ENCODE measurements around the gene CETN2.
"Not testable (repeated sequence)": the region's sequence is repeated elsewhere in the genome, so short reads cannot be mapped to it uniquely, and the experiment has no call there.

Gene CETN2

DNA sequence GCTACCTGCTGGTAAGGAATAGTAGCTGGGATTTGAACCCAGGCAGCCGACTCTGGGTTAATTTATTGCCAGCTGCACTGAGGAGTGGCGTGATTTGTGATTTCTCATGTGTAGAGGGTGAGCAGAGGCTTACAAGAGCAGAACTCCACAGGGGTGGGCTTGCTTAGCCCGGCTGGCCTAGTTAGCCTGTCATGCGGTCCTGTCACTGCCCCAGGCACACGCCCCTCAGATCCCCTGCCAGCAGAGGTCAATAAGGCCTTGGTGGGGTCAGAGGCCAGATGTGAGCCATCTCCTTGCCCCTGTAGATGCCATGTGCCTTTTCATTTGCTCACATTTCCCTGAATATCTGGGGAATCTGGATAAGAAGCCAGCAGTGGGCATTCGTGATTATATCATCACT, 13.7 kb upstream of the CETN2 start:
- H3K36me3 ChIP-seq (ENCODE audit: control insufficient read depth in 2 of 2, insufficient read depth in 1 of 2, low read length in 2 of 2): peaks cover 5 to 17% of the 10 kb centered on the region in 2 experiments; a peak in 2 of 3 replicates
- no peaks in the 10 kb centered on the region for H3K9me3 ChIP-seq (ENCODE audit: control insufficient read depth, insufficient read depth, low read depth, low read length)
- ChIA-PET CTCF (interaction anchor here (1.5 kb wide), 1 partner anchor 23 kb away, joined by 6 read pairs; no protein-coding TSS in a partner anchor), POLR2A (interaction anchor here (0.6 kb wide), 1 partner anchor 13 kb away, joined by 4 read pairs; the partner anchor contains the start of genes CETN2 and NSDHL)
- H3K4me3 ChIP-seq (ENCODE audit: low read depth, low read length): no peak overlapping the region
- no peak for TF ChIP-seq ZFP41 (tag by site-specific recombination; IDR thresholded peaks at IDR 0.05; ENCODE audit: borderline replicate concordance)
- no peak for TF ChIP-seq ZNF621 (tag by site-specific recombination; IDR thresholded peaks at IDR 0.05)
- no peak for TF ChIP-seq GLIS2 (tag by site-specific recombination; IDR thresholded peaks at IDR 0.05)
- TF ChIP-seq ZNF112 (tag by site-specific recombination; IDR thresholded peaks at IDR 0.05): no peak
- no peak for TF ChIP-seq KLF10 (tag by site-specific recombination; IDR thresholded peaks at IDR 0.05)
- no peak overlapping the region for H3K27ac ChIP-seq (ENCODE audit: extremely low read depth, low read depth, low read length)
- H3K4me1 ChIP-seq (ENCODE audit: control insufficient read depth, insufficient read depth, low read length): no peaks in the 10 kb centered on the region

DNA sequence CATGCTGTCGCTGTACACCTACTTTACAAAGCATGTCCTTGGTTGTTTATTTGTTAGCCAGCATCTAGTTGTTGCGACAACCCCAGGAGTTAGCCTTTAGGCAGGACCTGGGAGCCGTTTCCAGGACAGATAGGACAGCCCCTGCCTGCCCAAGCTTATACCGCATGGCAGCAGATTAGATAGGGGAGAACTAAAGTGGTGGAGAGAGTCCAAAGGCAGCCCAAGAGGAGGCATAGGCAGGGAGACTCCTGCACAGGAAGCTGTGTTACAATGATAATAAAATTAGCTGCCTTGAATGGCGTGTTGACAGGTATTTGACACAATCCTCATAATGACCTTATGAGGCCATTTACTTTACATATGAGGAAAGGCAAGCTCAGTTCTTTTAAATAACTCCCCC, 13.3 kb upstream of the CETN2 start:
- H3K9me3 ChIP-seq (ENCODE audit: control insufficient read depth, insufficient read depth, low read depth, low read length): no peaks in the 10 kb centered on the region
- H3K27ac ChIP-seq (ENCODE audit: extremely low read depth, low read depth, low read length): no peak overlapping the region
- peaks cover 2 to 15% of the 10 kb centered on the region in 2 experiments; a peak in 2 of 3 replicates for H3K36me3 ChIP-seq (ENCODE audit: control insufficient read depth in 2 of 2, insufficient read depth in 1 of 2, low read length in 2 of 2)
- ChIA-PET CTCF (interaction anchor here (1.5 kb wide), 1 partner anchor 23 kb away, joined by 6 read pairs; no protein-coding TSS in a partner anchor), POLR2A (interaction anchor here (0.6 kb wide), 1 partner anchor 13 kb away, joined by 4 read pairs; the partner anchor contains the start of genes CETN2 and NSDHL)
- no peaks in the 10 kb centered on the region for H3K4me1 ChIP-seq (ENCODE audit: control insufficient read depth, insufficient read depth, low read length)
- no peak overlapping the region for H3K4me3 ChIP-seq (ENCODE audit: low read depth, low read length)
- TF ChIP-seq, protein P1, sequence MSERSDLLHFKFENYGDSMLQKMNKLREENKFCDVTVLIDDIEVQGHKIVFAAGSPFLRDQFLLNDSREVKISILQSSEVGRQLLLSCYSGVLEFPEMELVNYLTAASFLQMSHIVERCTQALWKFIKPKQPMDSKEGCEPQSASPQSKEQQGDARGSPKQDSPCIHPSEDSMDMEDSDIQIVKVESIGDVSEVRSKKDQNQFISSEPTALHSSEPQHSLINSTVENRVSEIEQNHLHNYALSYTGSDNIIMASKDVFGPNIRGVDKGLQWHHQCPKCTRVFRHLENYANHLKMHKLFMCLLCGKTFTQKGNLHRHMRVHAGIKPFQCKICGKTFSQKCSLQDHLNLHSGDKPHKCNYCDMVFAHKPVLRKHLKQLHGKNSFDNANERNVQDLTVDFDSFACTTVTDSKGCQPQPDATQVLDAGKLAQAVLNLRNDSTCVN (tag by site-specific recombination; optimal IDR thresholded peaks at IDR 0.05): no peak
- TF ChIP-seq OSR2 (tag by site-specific recombination; IDR thresholded peaks at IDR 0.05): peak; percentile 52

DNA sequence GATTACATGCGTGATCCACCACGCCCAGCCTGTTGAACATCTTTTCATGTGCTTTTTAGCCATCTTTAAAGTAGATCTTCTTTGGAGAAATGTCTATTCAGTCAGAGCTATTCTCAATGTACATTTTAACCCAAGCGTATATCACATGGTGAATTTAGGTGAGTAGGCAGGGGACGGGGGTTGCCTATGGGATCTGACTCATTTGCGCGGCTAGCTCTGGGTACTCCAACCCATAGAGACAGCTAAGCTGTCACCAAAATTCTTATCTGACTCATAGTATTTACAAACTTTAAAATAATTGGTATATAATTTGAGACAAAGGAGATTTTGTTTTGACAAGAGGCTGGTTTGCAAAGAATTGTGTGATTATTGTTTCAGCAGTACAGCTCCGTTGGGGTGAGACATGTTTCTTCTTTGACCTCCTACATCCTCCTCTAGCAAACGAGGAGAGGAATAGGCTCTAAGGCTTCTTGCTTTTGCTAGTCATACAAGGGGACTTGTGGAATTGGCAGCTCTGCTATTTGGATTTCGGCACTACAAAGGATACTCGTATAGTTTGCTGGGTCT, 12.3 kb upstream of the CETN2 start:
- Histone ChIP-seq H3K9me3 (ENCODE audit: control insufficient read depth, insufficient read depth, low read depth, low read length) (no peaks in the 10 kb centered on the region), H3K4me3 (ENCODE audit: low read depth, low read length) (no peak overlapping the region), H3K4me1 (ENCODE audit: control insufficient read depth, insufficient read depth, low read length) (no peaks in the 10 kb centered on the region), H3K36me3 (ENCODE audit: control insufficient read depth in 2 of 2, insufficient read depth in 1 of 2, low read length in 2 of 2) (peaks cover 0 to 11% of the 10 kb centered on the region in 2 experiments; a peak in 2 of 3 replicates), H3K27ac (ENCODE audit: extremely low read depth, low read depth, low read length) (no peak overlapping the region)
- CTCF ChIA-PET: no interaction called here
- POLR2A ChIA-PET: no interaction called here
- TF ChIP-seq, protein P2, sequence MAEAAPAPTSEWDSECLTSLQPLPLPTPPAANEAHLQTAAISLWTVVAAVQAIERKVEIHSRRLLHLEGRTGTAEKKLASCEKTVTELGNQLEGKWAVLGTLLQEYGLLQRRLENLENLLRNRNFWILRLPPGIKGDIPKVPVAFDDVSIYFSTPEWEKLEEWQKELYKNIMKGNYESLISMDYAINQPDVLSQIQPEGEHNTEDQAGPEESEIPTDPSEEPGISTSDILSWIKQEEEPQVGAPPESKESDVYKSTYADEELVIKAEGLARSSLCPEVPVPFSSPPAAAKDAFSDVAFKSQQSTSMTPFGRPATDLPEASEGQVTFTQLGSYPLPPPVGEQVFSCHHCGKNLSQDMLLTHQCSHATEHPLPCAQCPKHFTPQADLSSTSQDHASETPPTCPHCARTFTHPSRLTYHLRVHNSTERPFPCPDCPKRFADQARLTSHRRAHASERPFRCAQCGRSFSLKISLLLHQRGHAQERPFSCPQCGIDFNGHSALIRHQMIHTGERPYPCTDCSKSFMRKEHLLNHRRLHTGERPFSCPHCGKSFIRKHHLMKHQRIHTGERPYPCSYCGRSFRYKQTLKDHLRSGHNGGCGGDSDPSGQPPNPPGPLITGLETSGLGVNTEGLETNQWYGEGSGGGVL (tag by site-specific recombination; IDR thresholded peaks at IDR 0.05): no peak
- TF ChIP-seq, protein P3, sequence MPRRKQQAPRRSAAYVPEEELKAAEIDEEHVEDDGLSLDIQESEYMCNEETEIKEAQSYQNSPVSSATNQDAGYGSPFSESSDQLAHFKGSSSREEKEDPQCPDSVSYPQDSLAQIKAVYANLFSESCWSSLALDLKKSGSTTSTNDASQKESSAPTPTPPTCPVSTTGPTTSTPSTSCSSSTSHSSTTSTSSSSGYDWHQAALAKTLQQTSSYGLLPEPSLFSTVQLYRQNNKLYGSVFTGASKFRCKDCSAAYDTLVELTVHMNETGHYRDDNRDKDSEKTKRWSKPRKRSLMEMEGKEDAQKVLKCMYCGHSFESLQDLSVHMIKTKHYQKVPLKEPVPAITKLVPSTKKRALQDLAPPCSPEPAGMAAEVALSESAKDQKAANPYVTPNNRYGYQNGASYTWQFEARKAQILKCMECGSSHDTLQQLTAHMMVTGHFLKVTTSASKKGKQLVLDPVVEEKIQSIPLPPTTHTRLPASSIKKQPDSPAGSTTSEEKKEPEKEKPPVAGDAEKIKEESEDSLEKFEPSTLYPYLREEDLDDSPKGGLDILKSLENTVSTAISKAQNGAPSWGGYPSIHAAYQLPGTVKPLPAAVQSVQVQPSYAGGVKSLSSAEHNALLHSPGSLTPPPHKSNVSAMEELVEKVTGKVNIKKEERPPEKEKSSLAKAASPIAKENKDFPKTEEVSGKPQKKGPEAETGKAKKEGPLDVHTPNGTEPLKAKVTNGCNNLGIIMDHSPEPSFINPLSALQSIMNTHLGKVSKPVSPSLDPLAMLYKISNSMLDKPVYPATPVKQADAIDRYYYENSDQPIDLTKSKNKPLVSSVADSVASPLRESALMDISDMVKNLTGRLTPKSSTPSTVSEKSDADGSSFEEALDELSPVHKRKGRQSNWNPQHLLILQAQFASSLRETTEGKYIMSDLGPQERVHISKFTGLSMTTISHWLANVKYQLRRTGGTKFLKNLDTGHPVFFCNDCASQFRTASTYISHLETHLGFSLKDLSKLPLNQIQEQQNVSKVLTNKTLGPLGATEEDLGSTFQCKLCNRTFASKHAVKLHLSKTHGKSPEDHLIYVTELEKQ (tag by site-specific recombination; IDR thresholded peaks at IDR 0.05; ENCODE audit: borderline replicate concordance): no peak

DNA sequence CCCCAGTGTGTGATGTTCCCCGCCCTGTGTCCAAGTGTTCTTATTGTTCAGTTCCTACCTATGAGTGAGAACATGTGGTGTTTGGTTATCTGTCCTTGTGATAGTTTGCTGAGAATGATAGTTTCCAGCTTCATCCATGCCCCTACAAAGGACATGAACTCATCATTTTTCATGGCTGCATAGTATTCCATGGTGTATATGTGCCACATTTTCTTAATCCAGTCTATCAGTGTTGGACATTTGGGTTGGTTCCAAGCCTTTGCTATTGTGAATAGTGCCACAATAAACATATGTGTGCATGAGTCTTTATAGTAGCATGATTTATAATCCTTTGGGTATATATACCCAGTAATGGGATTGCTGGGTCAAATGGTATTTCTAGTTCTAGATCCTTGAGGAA, 4.9 kb upstream of the CETN2 start:
- CTCF ChIA-PET; POLR2A ChIA-PET; H3K4me3 ChIP-seq (ENCODE audit: low read depth, low read length); H3K4me1 ChIP-seq (ENCODE audit: control insufficient read depth, insufficient read depth, low read length); H3K27ac ChIP-seq (ENCODE audit: extremely low read depth, low read depth, low read length); H3K9me3 ChIP-seq (ENCODE audit: control insufficient read depth, insufficient read depth, low read depth, low read length): not testable (repeated sequence)
- TF ChIP-seq, protein P4, sequence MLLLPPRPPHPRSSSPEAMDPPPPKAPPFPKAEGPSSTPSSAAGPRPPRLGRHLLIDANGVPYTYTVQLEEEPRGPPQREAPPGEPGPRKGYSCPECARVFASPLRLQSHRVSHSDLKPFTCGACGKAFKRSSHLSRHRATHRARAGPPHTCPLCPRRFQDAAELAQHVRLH (tag by site-specific recombination; IDR thresholded peaks at IDR 0.05): peak; percentile 65; the same call in 1 of the 2 replicates
- peak; percentile 99 for TF ChIP-seq ZNF146 (tag by site-specific recombination; IDR thresholded peaks at IDR 0.05)
- H3K36me3 ChIP-seq (ENCODE audit: control insufficient read depth in 2 of 2, insufficient read depth in 1 of 2, low read length in 2 of 2): peaks cover 0 to 25% of the 10 kb centered on the region in 2 experiments; a peak in 1 of 3 replicates
